ENCODE results near the gene APMAP.
"Not testable (repeated sequence)": the region's sequence is repeated elsewhere in the genome, so short reads cannot be mapped to it uniquely, and the experiment has no call there.

The APMAP gene

GRCh38 chr20:25006431-25007167 is 14.0 kb upstream of the APMAP start:
- DNase-seq = no peak

DNA sequence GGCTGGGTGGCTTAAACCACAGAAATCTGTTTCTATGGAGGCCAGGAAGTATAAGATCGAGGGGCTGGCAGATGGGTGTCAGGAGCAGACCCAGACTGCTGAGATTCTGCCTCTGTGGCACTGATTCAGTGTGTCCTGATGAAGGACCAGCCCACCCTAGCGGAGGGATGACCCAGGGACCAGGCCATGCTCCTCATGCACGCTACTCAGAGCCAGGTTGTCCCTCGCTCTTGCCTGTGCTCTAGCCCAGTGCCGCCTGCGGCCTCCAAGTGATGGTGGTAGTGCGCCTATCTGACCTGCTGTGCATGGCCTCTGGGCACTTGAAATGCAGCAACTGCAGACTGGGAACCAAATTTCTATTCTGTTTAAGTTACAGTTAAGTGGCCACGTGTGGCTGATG is 13.1 kb upstream of the APMAP start:
- DNase-seq = no peak

GRCh38 chr20:25005220-25005619 is 12.7 kb upstream of the APMAP start:
- DNase-seq = no peak

DNA sequence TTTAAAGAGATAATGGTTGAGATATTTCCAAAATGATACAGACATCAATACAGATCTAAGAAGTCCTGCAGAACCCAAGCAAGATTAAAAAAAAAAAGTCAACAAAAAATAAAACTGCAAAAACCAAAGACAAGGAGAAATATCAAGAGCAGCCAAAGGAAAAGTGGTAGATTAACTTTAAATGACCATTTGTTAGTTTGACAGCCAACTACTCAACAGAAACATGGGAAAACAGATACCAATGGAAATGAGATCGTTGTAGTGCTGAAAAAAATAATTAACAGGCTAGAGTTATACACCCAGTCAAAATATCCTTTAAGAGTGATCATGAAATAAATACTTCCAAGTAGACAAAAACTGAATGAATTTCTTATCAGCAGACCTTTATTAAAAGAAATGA is 10.5 kb upstream of the APMAP start:
- DNase-seq = no peak

DNA sequence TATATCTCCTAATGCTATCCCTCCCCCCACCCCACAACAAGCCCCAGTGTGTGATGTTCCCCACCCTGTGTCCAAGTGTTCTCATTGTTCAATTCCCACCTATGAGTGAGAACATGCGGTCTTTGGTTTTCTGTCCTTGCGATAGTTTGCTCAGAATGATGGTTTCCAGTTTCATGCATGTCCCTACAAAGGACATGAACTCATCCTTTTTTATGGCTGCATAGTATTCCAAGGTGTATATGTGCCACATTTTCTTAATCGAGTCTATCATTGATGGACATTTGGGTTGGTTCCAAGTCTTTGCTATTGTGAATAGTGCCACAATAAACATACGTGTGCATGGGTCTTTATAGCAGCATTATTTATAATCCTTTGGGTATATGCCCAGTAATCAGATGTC is 8.8 kb upstream of the APMAP start:
- DNase-seq = not testable (repeated sequence)

DNA sequence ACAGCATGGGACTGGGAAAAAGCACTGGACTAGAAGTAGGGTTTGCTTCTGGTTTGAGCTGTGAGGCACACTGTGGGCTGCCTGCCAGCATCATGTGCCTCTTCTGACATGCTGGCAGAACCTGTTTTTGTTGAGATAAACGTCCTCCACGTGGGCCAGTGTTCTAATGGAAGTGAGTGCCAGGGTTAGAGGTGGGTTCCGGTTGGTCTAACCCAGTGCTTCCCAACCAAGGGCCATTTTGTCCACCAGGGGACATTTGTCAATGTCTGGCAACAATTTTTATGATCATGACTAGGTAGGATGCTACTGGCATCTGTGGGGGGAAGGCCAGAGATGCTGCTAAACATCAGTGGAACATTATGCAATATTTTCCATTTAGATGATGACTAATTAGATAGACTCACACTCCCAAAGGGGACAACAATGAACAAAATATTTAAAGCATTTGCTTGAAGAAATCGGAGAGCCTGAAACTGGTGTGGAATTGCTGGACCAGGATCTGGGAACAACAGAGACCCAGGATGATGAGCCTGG is 7.8 kb upstream of the APMAP start:
- no peak for DNase-seq

GRCh38 chr20:24999568-24999967 is 7.0 kb upstream of the APMAP start:
- no peak for DNase-seq

GRCh38 chr20:24998631-24999445 is 6.3 kb upstream of the APMAP start:
- DNase-seq = no peak

DNA sequence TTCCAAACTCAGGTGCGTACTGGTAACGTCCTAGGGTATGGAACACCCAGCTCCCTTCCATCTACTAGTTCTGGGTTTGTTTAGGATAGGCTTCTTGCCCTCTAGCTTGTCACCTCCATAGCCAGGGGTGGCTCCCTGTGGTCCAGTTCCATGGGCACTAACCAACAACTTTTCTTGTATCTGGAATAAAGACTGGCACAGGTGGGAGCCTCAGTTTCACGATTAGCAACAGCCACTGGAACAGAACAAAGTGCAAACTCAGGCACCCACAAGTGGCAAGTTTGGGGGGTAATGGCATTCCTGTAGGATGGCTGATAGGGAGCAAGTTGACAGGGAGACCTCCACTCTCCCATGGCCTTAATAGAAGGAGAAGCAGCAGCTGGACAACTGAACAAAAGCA is 5.6 kb upstream of the APMAP start:
- no peak for DNase-seq

- no peak for DNase-seq
Measured at GRCh38 chr20:24996449-24997377, 4.2 kb upstream of the APMAP start.

DNA sequence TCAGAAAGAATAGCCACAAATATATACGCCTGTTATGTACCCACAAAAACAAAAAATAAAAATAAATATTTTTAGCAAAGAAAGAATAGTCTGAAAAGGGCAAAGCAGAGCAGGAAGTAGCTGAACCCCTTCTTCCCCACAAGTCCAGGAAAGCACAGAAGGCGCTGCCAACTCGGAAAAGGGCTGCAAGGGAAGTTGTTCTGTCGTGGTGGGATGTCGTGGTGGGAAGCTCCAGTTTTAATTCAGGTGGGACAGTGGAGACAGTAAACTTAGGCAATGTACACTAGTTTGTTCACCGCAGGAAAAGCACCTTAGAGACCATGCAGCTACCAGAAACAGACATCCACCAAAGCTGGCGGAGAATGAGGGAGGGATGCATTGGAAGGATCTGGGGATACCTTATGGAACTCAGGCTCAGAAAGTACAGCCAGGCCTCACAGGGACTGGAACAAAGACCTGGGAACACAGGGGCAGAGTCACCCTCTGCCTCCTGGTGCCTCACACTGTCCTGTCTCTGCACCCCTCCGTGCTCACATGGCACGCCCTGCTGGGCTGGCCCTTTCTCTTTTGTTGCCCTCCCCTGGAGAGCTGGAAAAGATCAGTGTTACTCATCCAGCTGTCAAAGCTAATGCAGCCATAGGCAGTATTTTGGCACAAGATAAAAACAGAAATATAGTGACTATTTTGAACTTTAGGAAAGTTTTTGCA is 3.3 kb upstream of the APMAP start:
- DNase-seq = no peak

DNA sequence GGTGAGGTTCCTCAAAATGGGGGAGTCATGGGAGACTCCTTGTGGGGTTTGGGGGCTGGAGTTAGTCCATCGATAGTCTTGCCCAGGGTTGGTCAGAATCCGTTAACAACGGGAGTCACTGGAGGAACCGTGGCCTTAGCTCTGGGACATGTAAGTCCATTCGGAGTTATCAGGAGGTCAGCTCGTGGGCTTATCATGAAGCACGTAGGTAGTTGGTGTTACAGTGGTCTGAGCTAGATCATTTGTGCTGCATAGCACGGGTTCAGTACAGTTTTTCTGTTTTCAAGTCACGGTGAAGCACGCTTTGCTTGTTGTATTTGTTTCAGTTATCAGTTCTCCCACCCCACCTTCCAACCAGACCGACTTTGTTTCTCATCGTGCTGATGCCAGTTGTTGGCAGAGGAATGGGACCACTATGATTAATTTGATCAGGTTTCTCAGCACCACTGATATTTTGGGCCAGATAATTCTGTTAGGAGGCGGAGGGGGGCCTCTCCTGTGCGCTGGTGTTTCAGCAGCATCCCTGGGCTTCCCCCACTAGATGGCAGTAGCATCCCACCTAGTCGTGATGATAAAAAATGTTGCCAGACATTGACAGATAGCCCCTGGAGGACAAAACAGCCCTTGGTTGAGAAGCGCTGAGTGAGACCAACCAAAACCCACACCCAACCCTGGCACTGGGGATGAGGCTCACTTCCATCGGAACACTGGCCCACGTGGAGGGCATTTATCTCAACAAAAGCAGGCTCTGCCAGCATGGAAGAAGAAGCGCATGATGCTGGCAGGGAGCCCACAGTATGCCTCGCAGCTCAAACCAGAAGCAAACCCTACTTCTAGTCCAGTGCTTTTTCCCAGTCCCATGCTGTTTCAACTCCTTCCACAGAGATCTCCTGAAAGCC is 2.2 kb upstream of the APMAP start:
- DNase-seq = peak; percentile 73 to 83

GRCh38 chr20:24994186-24994465 is 1.6 kb upstream of the APMAP start:
- DNase-seq = no peak

GRCh38 chr20:24993337-24994185 is 1.0 kb upstream of the APMAP start:
- DNase-seq = peak; percentile 12 to 18

DNA sequence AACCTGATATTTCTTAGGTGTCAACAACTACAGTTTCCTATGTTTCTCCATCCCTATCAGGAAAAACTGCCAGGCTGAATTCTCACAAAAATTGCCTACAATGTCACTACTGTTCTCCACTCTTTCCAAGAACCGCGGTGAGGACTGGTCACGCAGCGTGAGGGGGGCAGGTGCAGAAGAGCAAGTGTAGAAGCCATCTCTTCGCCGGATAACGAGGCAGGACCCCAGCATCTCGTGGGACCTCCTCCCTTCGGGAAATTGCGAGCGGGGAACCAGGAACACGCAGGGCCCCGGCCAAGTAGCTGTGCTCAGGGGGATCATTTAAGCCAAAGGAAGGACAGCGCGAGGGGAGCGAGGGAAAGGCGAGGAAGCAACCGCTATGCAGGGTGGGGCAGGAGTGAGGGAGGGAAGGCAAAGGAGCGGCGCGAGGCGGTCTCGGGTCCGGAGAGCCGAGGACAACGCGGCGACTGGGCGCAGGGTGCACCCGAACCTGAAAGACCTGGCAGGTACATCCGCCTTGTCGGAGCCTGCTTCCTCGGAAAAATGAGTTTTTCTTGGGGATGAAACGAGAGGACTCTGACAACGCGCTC is 559 bp downstream of the APMAP start:
- peak in 1 of 2 donors; percentile 6 for DNase-seq

- no peak for DNase-seq
Measured at GRCh38 chr20:24990810-24991252, 1.7 kb downstream of the APMAP start.

DNA sequence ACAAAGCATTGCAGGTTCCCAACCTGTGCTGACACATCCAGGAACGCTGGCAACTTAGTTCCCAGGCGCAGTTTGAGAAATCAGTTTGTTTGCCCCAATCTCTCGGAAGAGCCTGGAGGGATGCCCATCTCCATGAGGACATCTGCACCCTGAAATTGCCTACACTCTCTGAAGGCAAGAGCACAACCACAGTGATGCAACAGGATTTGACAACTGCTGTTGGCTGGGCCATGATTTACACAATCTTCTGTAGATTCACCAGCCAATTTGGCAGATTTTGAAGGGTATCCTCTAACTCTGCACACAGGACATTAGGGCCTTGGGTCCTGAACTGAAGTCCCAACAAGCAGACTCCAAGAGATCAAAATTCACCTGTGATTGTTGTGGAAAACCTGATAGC is 3.4 kb downstream of the APMAP start:
- no peak for DNase-seq

- no peak for DNase-seq
Measured at GRCh38 chr20:24987873-24988835, 4.4 kb downstream of the APMAP start.

GRCh38 chr20:24987244-24987643 is 5.3 kb downstream of the APMAP start:
- no peak for DNase-seq
